Thyroid gland (tissue), 4 donors: ENCODE results near the gene BTN2A1. TPM values are rescaled to one million over a fixed set of nuclear protein-coding genes. Genes with fewer than 3 reads are reported as not detected.
"Not testable (repeated sequence)": the region's sequence is repeated elsewhere in the genome, so short reads cannot be mapped to it uniquely, and the experiment has no call there.

Experiments
- DNase-seq, 2 donors: peaks; one replicate each; pipeline ENCODE4 v3.0.0-alpha.2; 2019
- H3K27ac ChIP-seq, 3 donors: fragments of 200-600 bp; sonication (generic); 1 replicate in 2 of 3; 2 replicates in 1 of 3; pipeline ENCODE4 v1.5.1; 2016 to 2019; ENCODE audit warnings: mild to moderate bottlenecking in 1 of 3, moderate library complexity in 1 of 3
- H3K27me3 ChIP-seq: fragments of 200-600 bp; sonication (generic); one replicate; pipeline ENCODE4 v1.5.1; 2019
- H3K36me3 ChIP-seq, 2 donors: fragments of 200-600 bp; sonication (generic); one replicate each; pipeline ENCODE4 v1.5.1; 2016 to 2019
- H3K4me1 ChIP-seq, 2 donors: fragments of 200-600 bp; sonication (generic); one replicate each; pipeline ENCODE4 v1.5.1; 2017 to 2019
- H3K4me3 ChIP-seq, 3 donors: fragments of 200-600 bp; sonication (generic); replicated peaks in 1 of 3; 1 replicate in 2 of 3; 2 replicates in 1 of 3; pipeline ENCODE4 v1.5.1; 2016; ENCODE audit warnings: mild to moderate bottlenecking in 1 of 3
- H3K9me3 ChIP-seq: fragments of 200-600 bp; sonication (generic); one replicate; pipeline ENCODE4 v1.5.1; 2017
- POLR2A ChIP-seq, 2 donors: fragments of 450-650 bp; IDR thresholded peaks; one replicate each; pipeline ENCODE4 v1.6.1; 2017; ENCODE audit warnings: antibody characterized with exemption in 2 of 2, mild to moderate bottlenecking in 2 of 2, moderate library complexity in 1 of 2
- WGBS, 2 donors: methylation state at CpG; one replicate each; pipeline ENCODE4 v1.1.5; 2017; 5-methylcytosine and 5-hydroxymethylcytosine counted together
- intact Hi-C: fragments of 100-400 bp; cut with DNase I; formaldehyde crosslinking; loops from one replicate; pipeline ENCODE4 v1.15.1; 2023
- total RNA-seq, 4 donors: library from RNA; depleted of rRNA; stranded (reverse); fragments of >200 nt; gene quantifications; one replicate each; pipeline ENCODE4 v1.2.3, GENCODE V29; 2016
- TF ChIP-seq, protein P1 (sequence below), 6 experiments: fragments of 200-600 bp in 3 of 6; fragments of 450-650 bp in 3 of 6; sonication (generic) in 3 of 6; IDR thresholded peaks; one replicate each; pipeline ENCODE4 v1.5.1; 2016 to 2019; ENCODE audit warnings: antibody characterized with exemption in 6 of 6, mild to moderate bottlenecking in 2 of 6, inconsistent platforms in 1 of 6, moderate library complexity in 1 of 6

The BTN2A1 gene
- total RNA-seq, 4 donors from 2014 or later, result 9.9 to 12.3 (median 11.6) TPM

DNA sequence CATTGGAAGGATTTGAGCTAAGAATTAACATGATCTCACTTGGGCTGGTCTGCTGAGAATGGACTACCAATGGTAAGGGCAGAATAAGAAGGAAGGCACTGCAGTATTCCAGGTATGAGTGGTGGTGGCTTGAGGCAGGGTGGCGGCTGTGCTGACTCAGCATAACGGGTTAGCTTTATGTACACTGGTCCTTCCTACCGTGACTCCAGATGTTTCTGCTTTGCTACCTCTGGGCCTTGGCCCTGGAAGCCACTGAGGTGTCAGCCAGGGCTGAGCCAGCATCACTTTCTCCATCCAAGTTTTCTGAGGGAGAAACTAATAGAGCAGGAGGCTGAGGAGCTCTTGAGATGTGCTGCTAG is 30.3 kb upstream of the BTN2A1 start:
- TF ChIP-seq, protein P1, sequence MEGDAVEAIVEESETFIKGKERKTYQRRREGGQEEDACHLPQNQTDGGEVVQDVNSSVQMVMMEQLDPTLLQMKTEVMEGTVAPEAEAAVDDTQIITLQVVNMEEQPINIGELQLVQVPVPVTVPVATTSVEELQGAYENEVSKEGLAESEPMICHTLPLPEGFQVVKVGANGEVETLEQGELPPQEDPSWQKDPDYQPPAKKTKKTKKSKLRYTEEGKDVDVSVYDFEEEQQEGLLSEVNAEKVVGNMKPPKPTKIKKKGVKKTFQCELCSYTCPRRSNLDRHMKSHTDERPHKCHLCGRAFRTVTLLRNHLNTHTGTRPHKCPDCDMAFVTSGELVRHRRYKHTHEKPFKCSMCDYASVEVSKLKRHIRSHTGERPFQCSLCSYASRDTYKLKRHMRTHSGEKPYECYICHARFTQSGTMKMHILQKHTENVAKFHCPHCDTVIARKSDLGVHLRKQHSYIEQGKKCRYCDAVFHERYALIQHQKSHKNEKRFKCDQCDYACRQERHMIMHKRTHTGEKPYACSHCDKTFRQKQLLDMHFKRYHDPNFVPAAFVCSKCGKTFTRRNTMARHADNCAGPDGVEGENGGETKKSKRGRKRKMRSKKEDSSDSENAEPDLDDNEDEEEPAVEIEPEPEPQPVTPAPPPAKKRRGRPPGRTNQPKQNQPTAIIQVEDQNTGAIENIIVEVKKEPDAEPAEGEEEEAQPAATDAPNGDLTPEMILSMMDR (IDR thresholded peaks at IDR 0.05), result no peak
- TF ChIP-seq POLR2A (IDR thresholded peaks at IDR 0.05), result no peak
- Histone ChIP-seq H3K36me3 (peaks cover 11 to 20% of the 10 kb centered on the region in 2 donors), H3K4me3 (no peak overlapping the region), H3K27ac (no peak overlapping the region), H3K4me1 (peaks cover 12 to 21% of the 10 kb centered on the region in 2 donors), H3K9me3 (no peaks in the 10 kb centered on the region), H3K27me3 (no peaks in the 10 kb centered on the region)
- no peak for DNase-seq
- WGBS, 2 donors, result 89 to 90% methylated on average over 3 of the region's 3 CpGs
- intact Hi-C loops, result no loop called here

DNA sequence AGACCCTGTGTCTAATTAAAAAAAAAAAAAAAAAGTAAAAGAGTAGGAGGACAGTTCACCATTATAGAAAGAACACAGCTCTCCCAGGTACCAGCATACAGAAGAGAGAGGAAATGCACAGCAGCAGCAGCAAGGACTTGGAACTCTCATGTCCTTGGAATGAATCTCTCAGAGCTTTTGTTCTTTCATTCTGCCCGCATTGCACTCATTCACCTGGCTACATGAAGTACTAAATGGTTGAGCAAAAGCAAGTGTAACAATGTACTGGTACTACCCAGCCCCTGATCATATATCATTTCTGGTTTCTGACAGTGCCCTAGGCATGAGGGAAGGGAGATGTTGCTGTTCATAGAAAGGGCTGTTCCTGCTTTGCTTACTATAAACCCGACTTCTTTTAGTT is 29.5 kb upstream of the BTN2A1 start:
- H3K4me3 ChIP-seq, result no peak overlapping the region
- H3K27me3 ChIP-seq, result no peaks in the 10 kb centered on the region
- DNase-seq, result no peak
- peaks cover 11 to 20% of the 10 kb centered on the region in 2 donors for H3K36me3 ChIP-seq
- 96 to 98% methylated on average over 2 of the region's 2 CpGs for WGBS, 2 donors
- TF ChIP-seq, protein P1 (IDR thresholded peaks at IDR 0.05), result no peak
- no peak for TF ChIP-seq POLR2A (IDR thresholded peaks at IDR 0.05)
- peaks cover 12 to 17% of the 10 kb centered on the region in 2 donors for H3K4me1 ChIP-seq
- H3K9me3 ChIP-seq, result no peaks in the 10 kb centered on the region
- no peak overlapping the region for H3K27ac ChIP-seq
- intact Hi-C loops, result no loop called here

DNA sequence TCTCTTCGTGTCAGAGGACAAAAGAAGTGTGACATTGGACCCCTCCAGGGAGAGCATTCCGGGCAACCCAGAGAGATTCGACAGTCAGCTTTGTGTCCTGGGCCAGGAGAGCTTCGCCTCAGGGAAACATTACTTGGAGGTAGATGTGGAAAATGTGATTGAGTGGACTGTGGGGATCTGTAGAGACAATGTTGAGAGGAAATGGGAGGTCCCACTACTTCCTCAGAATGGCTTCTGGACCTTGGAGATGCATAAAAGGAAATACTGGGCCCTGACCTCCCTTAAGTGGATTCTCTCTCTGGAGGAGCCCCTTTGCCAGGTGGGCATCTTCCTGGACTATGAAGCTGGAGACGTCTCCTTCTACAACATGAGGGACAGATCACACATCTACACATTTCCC is 27.0 kb upstream of the BTN2A1 start:
- H3K27me3 ChIP-seq, result no peaks in the 10 kb centered on the region
- DNase-seq, result no peak
- no peak overlapping the region for H3K4me3 ChIP-seq
- no peak overlapping the region for H3K27ac ChIP-seq
- H3K36me3 ChIP-seq, result peaks cover 11 to 20% of the 10 kb centered on the region in 2 donors
- TF ChIP-seq, protein P1 (IDR thresholded peaks at IDR 0.05), result no peak
- no peak for TF ChIP-seq POLR2A (IDR thresholded peaks at IDR 0.05)
- intact Hi-C loops, result no loop called here
- H3K4me1 ChIP-seq, result peaks cover 0 to 3% of the 10 kb centered on the region in 2 donors
- no peaks in the 10 kb centered on the region for H3K9me3 ChIP-seq
- whole genome bisulfite sequencing, 2 donors, result 86 to 88% methylated on average over 5 of the region's 5 CpGs

DNA sequence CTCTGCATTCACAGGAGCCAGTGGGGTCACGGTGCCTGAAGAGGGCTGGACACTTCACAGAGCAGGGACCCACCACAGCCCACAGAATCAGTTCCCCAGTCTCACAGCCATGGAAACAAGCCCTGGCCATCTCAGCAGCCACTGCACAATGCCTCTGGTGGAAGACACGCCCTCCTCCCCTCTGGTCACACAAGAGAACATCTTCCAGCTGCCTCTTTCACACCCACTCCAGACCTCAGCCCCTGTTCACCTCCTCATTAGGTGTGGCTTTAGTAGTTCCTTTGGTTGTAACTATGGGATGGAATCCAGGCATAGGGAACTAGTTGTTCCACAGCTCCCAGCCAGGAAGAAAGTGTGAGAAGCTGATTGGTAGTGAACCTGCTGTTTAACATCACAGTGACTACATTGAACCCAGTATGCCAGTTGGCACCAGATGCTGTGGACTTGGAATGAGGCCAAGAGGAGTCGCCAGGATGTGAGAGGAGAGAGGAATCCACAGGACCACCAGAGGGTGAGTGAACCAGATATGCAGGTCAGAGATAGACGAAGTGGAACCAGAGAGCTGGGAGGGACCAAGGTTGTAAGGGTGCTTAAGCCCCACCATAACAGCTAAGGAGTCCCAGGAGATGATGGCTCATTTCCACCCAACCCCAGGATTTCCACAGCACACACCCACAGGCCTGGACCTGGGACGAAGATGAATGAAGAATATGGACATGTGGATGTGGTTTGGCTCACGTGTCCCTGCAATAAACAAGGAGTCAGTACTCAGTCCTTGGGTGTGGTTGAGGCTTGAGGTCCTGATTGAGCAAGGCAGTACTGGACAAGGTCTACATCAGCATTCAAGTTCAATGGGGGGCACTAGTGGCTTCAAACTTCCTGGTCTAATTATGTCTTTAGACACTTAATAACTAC is 26.2 kb upstream of the BTN2A1 start:
- H3K27ac ChIP-seq, result no peak overlapping the region
- no peaks in the 10 kb centered on the region for H3K9me3 ChIP-seq
- H3K4me3 ChIP-seq, result no peak overlapping the region
- no peak for TF ChIP-seq POLR2A (IDR thresholded peaks at IDR 0.05)
- TF ChIP-seq, protein P1 (IDR thresholded peaks at IDR 0.05), result no peak
- H3K27me3 ChIP-seq, result no peaks in the 10 kb centered on the region
- no peak for DNase-seq
- intact Hi-C loops, result no loop called here
- WGBS, 2 donors, result 82 to 84% methylated on average over 6 of the region's 6 CpGs
- H3K4me1 ChIP-seq, result peaks cover 0 to 3% of the 10 kb centered on the region in 2 donors
- peaks cover 11 to 20% of the 10 kb centered on the region in 2 donors for H3K36me3 ChIP-seq

DNA sequence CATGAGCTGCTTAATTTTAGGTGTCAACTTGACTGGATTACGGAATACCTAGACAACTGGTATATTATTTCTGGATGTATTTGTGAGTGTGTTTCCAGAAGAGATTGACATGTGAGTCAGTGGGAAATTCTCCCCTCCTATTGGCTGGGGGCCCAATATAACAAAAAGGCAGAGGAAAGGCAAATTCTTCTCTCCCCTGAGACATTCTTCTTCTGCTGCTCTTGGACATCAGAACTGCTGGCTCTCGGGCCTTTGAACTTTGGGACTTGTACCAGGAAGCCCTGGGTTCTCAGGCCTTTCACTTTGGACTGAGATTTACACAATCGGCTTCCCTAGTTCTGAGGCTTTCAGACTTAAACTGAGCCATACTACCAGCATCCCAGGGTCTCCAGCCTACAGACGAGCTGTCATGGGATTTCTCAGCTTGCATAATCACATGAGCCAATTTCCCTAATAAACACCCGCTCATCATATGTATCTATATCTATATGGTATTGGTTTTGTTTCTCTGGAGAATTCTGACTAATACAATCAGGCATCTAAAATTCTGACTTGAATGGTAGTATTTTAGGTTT is 25.0 kb upstream of the BTN2A1 start:
- Histone ChIP-seq H3K27me3 (no peaks in the 10 kb centered on the region), H3K9me3 (no peaks in the 10 kb centered on the region), H3K27ac (no peak overlapping the region), H3K36me3 (peaks cover 11 to 20% of the 10 kb centered on the region in 2 donors), H3K4me3 (no peak overlapping the region), H3K4me1 (peaks cover 0 to 3% of the 10 kb centered on the region in 2 donors)
- TF ChIP-seq, protein P1 (IDR thresholded peaks at IDR 0.05), result no peak
- TF ChIP-seq POLR2A (IDR thresholded peaks at IDR 0.05), result no peak
- intact Hi-C loops, result no loop called here
- no peak for DNase-seq
- WGBS, 2 donors, result 81 to 84% methylated on average over 5 of the region's 5 CpGs

DNA sequence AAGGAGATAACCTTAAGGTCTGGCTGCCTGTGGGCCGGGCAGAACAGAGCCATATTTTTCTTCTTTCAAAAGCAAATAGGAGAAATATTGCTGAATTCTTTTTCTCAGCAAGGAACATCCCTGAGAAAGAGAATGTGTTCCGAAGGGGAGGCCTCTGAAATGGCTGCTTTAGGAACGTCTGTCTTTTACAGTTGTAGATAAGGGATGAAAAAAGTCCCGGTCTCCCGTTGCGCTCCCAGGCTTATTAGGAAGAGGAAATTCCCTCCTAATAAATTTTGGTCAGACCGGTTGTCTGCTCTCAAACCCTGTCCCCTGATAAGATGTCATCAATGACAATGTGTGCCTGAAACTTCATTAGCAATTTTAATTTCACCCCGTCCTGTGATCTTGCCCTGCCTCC is 24.1 kb upstream of the BTN2A1 start:
- H3K4me1 ChIP-seq, H3K27ac ChIP-seq, DNase-seq, H3K9me3 ChIP-seq, H3K27me3 ChIP-seq, intact Hi-C loops, H3K4me3 ChIP-seq: not testable (repeated sequence)
- peaks cover 7 to 10% of the 10 kb centered on the region in 2 donors for H3K36me3 ChIP-seq
- 91 to 93% methylated on average over 8 of the region's 8 CpGs for WGBS, 2 donors
